Stimulated activated naive B cell treated with anti-CD40 and anti-IgM and Interleukin-4, amounts not matched to agents 10 μg/mL and 1 μg/mL and 100 μg/mL, for 72 hours (primary cell): ENCODE data around the gene RAD51B.
A peak's percentile ranks its signal among the peaks of the same experiment; 100 is the strongest.

Source experiments
- ATAC-seq, 2 donors: fragments of 150-1000 bp; cut with Tn5 transposase; replicated peaks; 2 replicates each; pipeline ENCODE4 v1.10.0; 2021; ENCODE audit warnings: moderate library complexity in 1 of 2
- DNase-seq: peaks from one replicate; pipeline ENCODE4 v3.0.0; 2021
- H3K27ac Mint-ChIP-seq: one replicate; pipeline ENCODE4 v1.8.0; 2022; ENCODE audit warnings: mild to moderate bottlenecking, mixed read lengths
- H3K27me3 Mint-ChIP-seq, 2 donors: one replicate each; pipeline ENCODE4 v1.8.0; 2022; ENCODE audit warnings: mixed read lengths in 2 of 2
- H3K36me3 Mint-ChIP-seq, 2 donors: one replicate each; pipeline ENCODE4 v1.8.0; 2022; ENCODE audit warnings: mixed read lengths in 2 of 2, mild to moderate bottlenecking in 1 of 2
- H3K4me1 Mint-ChIP-seq, 2 donors: one replicate each; pipeline ENCODE4 v1.8.0; 2022; ENCODE audit warnings: mixed read lengths in 2 of 2, mild to moderate bottlenecking in 1 of 2
- H3K4me3 Mint-ChIP-seq, 2 donors: one replicate each; pipeline ENCODE4 v1.8.0; 2022; ENCODE audit warnings: mild to moderate bottlenecking in 2 of 2, mixed read lengths in 2 of 2, moderate library complexity in 1 of 2
- H3K9me3 Mint-ChIP-seq, 2 donors: one replicate each; pipeline ENCODE4 v1.8.0; 2022; ENCODE audit warnings: mixed read lengths in 2 of 2, mild to moderate bottlenecking in 1 of 2

Gene RAD51B

GRCh38 chr14:68359837-68360552 is 540.4 kb downstream of the RAD51B start:
- H3K27ac Mint-ChIP-seq: peak overlapping the region; percentile 93
- ATAC-seq (peak; percentile 32 to 37), DNase-seq (no peak)
- H3K36me3 Mint-ChIP-seq: peaks cover 14 to 42% of the 10 kb centered on the region in 2 donors
- no peaks in the 10 kb centered on the region for H3K27me3 Mint-ChIP-seq
- H3K9me3 Mint-ChIP-seq: peaks cover 5 to 6% of the 10 kb centered on the region in 2 donors
- peaks cover 52 to 65% of the 10 kb centered on the region in 2 donors for H3K4me1 Mint-ChIP-seq
- H3K4me3 Mint-ChIP-seq: peak overlapping the region; percentile 20 to 54

DNA sequence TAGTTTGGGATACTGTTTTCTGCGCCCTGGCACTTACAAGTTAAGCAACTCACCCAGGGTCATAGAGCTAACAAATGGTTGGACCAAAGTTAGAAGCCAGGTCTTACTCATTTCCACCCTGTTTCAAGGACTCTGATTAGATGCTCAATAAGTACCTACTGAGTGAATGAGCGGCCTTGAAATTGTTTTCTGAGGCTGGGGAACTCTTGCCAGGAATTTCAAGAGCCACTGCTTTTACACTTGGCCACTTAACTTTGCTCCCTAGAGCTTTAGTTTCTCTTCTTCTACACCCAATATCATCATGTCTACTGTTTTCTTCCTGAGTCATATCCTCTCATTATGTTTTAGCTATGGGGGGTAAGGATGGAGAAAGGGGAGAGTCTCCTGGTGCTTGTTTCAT is 541.7 kb downstream of the RAD51B start:
- ATAC-seq (no peak), DNase-seq (no peak)
- Mint-ChIP-seq H3K36me3 (peaks cover 14 to 42% of the 10 kb centered on the region in 2 donors), H3K9me3 (peaks cover 5 to 6% of the 10 kb centered on the region in 2 donors), H3K4me1 (peaks cover 53 to 70% of the 10 kb centered on the region in 2 donors), H3K4me3 (no peak overlapping the region), H3K27ac (peak overlapping the region; percentile 91), H3K27me3 (no peaks in the 10 kb centered on the region)

GRCh38 chr14:68362846-68363245 is 543.3 kb downstream of the RAD51B start:
- DNase-seq (no peak), ATAC-seq (peak; percentile 60 to 62)
- Mint-ChIP-seq H3K9me3 (peaks cover 2 to 3% of the 10 kb centered on the region in 2 donors), H3K27me3 (no peaks in the 10 kb centered on the region), H3K4me1 (peaks cover 52 to 83% of the 10 kb centered on the region in 2 donors), H3K4me3 (peak overlapping the region in 1 of 2 donors; percentile 8), H3K36me3 (peaks cover 13 to 34% of the 10 kb centered on the region in 2 donors), H3K27ac (peak overlapping the region; percentile 91)

DNA sequence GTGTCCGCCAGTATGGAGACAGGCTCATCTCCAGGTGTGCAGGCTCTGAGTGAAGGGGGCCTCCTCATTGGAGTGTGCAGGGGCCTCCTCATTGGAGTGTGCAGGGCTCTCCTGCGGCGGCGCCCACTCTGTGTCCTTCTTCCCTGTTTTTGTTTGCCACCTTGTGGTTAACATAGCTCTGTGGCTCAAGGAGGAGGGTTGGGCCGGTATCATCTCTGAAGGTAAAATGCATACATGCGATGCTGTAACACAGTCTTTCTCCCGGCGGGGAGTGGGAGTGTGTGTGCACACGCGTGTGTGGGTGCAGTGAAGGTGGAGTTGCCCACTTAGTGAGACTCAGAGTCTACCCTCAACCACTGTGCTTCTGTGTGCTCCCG is 543.9 kb downstream of the RAD51B start:
- peak overlapping the region; percentile 41 for H3K4me3 Mint-ChIP-seq
- H3K9me3 Mint-ChIP-seq: peaks cover 2 to 3% of the 10 kb centered on the region in 2 donors
- H3K27me3 Mint-ChIP-seq: no peaks in the 10 kb centered on the region
- DNase-seq (no peak), ATAC-seq (peak; percentile 15 to 33)
- peaks cover 52 to 87% of the 10 kb centered on the region in 2 donors for H3K4me1 Mint-ChIP-seq
- H3K27ac Mint-ChIP-seq: peak overlapping the region; percentile 79
- H3K36me3 Mint-ChIP-seq: peaks cover 12 to 33% of the 10 kb centered on the region in 2 donors

DNA sequence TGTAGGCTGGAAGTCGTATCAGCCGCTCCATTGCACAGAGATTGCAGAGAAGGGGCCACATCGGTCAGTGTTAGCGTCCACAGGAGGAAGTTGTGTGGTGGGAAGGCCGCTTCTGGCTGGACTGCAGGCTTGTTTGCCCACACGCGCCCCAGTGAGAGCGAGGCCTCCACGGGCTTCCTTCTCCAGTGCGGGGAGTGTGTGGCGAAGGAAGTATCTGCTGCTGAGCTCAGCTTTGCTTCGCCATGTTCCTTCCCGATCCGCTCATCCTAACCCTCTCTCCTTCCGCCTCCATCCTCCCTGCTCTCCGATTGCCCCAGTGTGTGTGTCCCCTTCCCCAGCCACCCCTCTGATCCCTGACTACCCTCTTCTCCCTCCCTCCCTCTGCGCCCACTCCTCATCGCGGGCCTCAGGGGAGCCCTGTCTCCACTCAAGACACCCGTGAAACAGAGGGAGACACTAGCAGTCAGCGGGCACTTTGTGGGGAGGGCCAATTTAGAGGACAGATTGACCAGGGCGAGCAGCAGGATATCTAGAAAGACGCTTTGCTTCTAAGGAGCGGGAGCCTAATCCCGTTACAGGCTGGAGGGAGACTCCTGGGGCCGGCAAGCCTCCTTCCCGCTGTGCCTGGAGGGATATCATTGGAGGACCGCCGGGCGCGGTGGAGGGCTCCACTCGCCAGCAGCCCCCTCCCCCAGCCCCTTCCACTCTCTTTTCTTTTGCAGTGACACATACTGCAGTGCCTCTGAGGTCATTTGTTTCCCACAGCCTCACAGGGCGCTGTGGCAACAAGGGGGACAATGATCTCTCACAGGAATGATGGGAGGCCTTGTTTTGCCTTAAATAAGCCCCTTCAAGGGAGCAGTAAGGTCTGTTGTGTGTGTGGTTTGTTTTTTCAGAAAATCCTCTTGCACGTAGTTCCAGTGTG is 544.5 kb downstream of the RAD51B start:
- Mint-ChIP-seq H3K36me3 (peaks cover 12 to 33% of the 10 kb centered on the region in 2 donors), H3K4me1 (peaks cover 53 to 87% of the 10 kb centered on the region in 2 donors), H3K4me3 (peak overlapping the region; percentile 41), H3K9me3 (peaks cover 2 to 3% of the 10 kb centered on the region in 2 donors), H3K27me3 (no peaks in the 10 kb centered on the region), H3K27ac (peak overlapping the region; percentile 86)
- DNase-seq: no peak
- ATAC-seq: peak in 1 of 2 donors; percentile 6

- Mint-ChIP-seq H3K4me3 (no peak overlapping the region), H3K27me3 (no peaks in the 10 kb centered on the region), H3K9me3 (peaks cover 2 to 3% of the 10 kb centered on the region in 2 donors), H3K36me3 (peaks cover 12 to 33% of the 10 kb centered on the region in 2 donors), H3K27ac (peak overlapping the region; percentile 86), H3K4me1 (peaks cover 50 to 87% of the 10 kb centered on the region in 2 donors)
- no peak for DNase-seq
- ATAC-seq: no peak
These were observed 545.2 kb downstream of the RAD51B start for GRCh38 chr14:68364792-68365192.

DNA sequence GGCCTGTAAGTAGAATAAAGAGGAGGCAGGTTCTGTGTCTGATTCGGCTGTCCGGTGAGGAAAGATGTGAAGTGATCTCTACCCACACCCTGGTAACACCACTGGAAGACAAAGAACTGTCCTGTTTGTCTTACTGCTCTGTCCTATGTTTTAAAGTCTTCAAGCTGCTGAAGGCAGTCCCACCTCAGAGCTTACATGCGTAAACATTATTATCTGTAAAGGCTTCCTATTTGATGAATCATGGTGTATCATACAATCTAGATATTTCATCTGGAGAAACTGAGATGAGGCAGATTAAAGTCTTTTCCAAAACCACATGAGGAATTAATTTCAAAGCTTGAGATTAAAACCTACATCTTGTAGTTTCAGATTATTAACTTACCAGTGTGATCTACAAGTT is 545.6 kb downstream of the RAD51B start:
- ATAC-seq (no peak), DNase-seq (no peak)
- Mint-ChIP-seq H3K4me1 (peaks cover 49 to 87% of the 10 kb centered on the region in 2 donors), H3K27me3 (no peaks in the 10 kb centered on the region), H3K27ac (peak overlapping the region; percentile 69), H3K36me3 (peaks cover 11 to 30% of the 10 kb centered on the region in 2 donors), H3K4me3 (no peak overlapping the region), H3K9me3 (peaks cover 2 to 3% of the 10 kb centered on the region in 2 donors)

GRCh38 chr14:68366656-68367055 is 547.1 kb downstream of the RAD51B start:
- ATAC-seq: no peak
- Mint-ChIP-seq H3K4me3 (no peak overlapping the region), H3K27me3 (no peaks in the 10 kb centered on the region), H3K9me3 (no peaks in the 10 kb centered on the region), H3K27ac (peak overlapping the region; percentile 25), H3K4me1 (peaks cover 43 to 86% of the 10 kb centered on the region in 2 donors), H3K36me3 (peaks cover 19 to 22% of the 10 kb centered on the region in 2 donors)
- DNase-seq: no peak

DNA sequence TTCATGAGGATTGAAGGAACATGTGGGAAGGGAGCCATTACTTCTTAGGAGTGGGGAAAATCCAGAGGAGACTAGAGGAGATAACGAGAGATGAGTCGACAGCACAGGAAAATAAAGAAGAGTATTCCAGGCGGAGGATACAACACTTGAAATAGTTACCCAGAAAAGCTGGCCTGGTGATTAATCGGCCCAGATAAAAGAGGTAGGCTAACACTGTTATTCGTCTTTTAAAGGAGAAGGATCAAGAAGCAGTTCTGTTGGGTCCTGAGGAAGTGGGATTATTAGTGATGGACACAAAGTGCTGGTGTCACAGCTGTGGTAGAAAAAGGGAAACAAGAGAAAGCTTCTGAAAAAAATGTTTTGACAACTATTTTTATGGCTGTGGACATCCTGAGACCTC is 548.0 kb downstream of the RAD51B start:
- DNase-seq: no peak

DNA sequence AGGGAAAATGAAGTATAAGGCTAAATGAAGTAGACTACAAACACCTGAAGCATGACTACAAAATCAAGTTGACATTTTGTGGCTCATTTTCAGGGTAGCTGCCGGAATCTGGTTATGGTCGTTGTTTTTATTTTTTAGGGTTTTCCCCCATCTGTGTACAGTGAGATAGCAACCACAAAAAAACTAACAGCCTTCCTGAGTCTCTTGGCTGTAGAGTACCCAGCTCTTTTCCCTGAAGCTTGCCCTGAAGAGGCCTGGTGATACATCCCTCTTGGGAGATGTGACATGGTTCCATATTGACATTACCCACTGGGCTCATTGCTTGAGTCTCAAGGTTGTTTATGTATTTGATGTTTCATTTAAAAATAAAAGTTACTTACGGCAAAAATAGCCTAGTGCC is 549.3 kb downstream of the RAD51B start:
- Mint-ChIP-seq H3K27me3 (no peaks in the 10 kb centered on the region), H3K9me3 (peaks cover 0 to 4% of the 10 kb centered on the region in 2 donors), H3K4me1 (peaks cover 53 to 87% of the 10 kb centered on the region in 2 donors), H3K36me3 (peaks cover 24 to 28% of the 10 kb centered on the region in 2 donors), H3K27ac (peak overlapping the region; percentile 88), H3K4me3 (peak overlapping the region; percentile 19 to 58)
- peak; percentile 79 to 82 for ATAC-seq
- DNase-seq: peak; percentile 35

More for the DNA sequence above, 548.0 kb downstream of the RAD51B start:
- peak; percentile 12 to 31 for ATAC-seq
- H3K4me3 Mint-ChIP-seq: peak overlapping the region in 1 of 2 donors; percentile 4
- H3K9me3 Mint-ChIP-seq: peaks cover 0 to 2% of the 10 kb centered on the region in 2 donors
- peaks cover 25 to 30% of the 10 kb centered on the region in 2 donors for H3K36me3 Mint-ChIP-seq
- no peaks in the 10 kb centered on the region for H3K27me3 Mint-ChIP-seq
- peak overlapping the region; percentile 88 for H3K27ac Mint-ChIP-seq
- peaks cover 51 to 89% of the 10 kb centered on the region in 2 donors for H3K4me1 Mint-ChIP-seq

- no peak for DNase-seq
- peak overlapping the region; percentile 27 to 58 for H3K4me3 Mint-ChIP-seq
- H3K27me3 Mint-ChIP-seq: no peaks in the 10 kb centered on the region
- peaks cover 52 to 87% of the 10 kb centered on the region in 2 donors for H3K4me1 Mint-ChIP-seq
- H3K27ac Mint-ChIP-seq: peak overlapping the region; percentile 88
- peaks cover 22% of the 10 kb centered on the region in 2 donors for H3K36me3 Mint-ChIP-seq
- H3K9me3 Mint-ChIP-seq: peaks cover 0 to 4% of the 10 kb centered on the region in 2 donors
- ATAC-seq: peak; percentile 70 to 75
These were observed 549.9 kb downstream of the RAD51B start for GRCh38 chr14:68369281-68370056.

GRCh38 chr14:68370057-68370360 is 550.4 kb downstream of the RAD51B start:
- no peak for DNase-seq
- H3K4me1 Mint-ChIP-seq: peaks cover 48 to 87% of the 10 kb centered on the region in 2 donors
- H3K27me3 Mint-ChIP-seq: no peaks in the 10 kb centered on the region
- peak overlapping the region; percentile 87 for H3K27ac Mint-ChIP-seq
- H3K9me3 Mint-ChIP-seq: peaks cover 0 to 4% of the 10 kb centered on the region in 2 donors
- H3K4me3 Mint-ChIP-seq: no peak overlapping the region
- H3K36me3 Mint-ChIP-seq: peaks cover 17 to 18% of the 10 kb centered on the region in 2 donors
- no peak for ATAC-seq

GRCh38 chr14:68372368-68372767 is 552.8 kb downstream of the RAD51B start:
- H3K36me3 Mint-ChIP-seq: peaks cover 17 to 18% of the 10 kb centered on the region in 2 donors
- peaks cover 60 to 96% of the 10 kb centered on the region in 2 donors for H3K4me1 Mint-ChIP-seq
- no peak for DNase-seq
- H3K9me3 Mint-ChIP-seq: peaks cover 0 to 5% of the 10 kb centered on the region in 2 donors
- no peaks in the 10 kb centered on the region for H3K27me3 Mint-ChIP-seq
- no peak for ATAC-seq
- peak overlapping the region; percentile 57 for H3K27ac Mint-ChIP-seq
- no peak overlapping the region for H3K4me3 Mint-ChIP-seq
